AG04450 (cell line): ENCODE measurements around the gene L1CAM. TPM values are rescaled to one million over a fixed set of nuclear protein-coding genes. Genes with fewer than 3 reads are reported as not detected.

Experiments
- CTCF ChIA-PET: fragments of 300-600, 350-600 bp; formaldehyde crosslinking; extraction: SDS; loops from one replicate; lab custom pipeline; 2022; ENCODE audit warnings: antibody characterized with exemption, inconsistent platforms; lab: Charles Lee
- POLR2A ChIA-PET: fragments of 350-600 bp; formaldehyde crosslinking; extraction: SDS; loops from one replicate; lab custom pipeline; 2021; ENCODE audit warnings: antibody characterized with exemption, inconsistent platforms; lab: Yijun Ruan, JAX
- DNase-seq: peaks from one replicate; pipeline ENCODE4 v3.0.0-alpha.2; 2011; ENCODE audit warnings: low read depth, low spot score
- H3K27ac ChIP-seq: one replicate; pipeline ENCODE4 v1.5.1; 2012; ENCODE audit warnings: low read depth, low read length, control low read depth
- H3K27me3 ChIP-seq: one replicate; pipeline ENCODE4 v1.6.0; 2012; ENCODE audit warnings: low read length; ENCODE audit not compliant: control insufficient read depth, insufficient read depth
- H3K4me3 ChIP-seq: 2 replicates; pipeline ENCODE4 v1.5.1; 2011; ENCODE audit warnings: mild to moderate bottlenecking, low read depth, low read length, control low read depth
- H3K9me3 ChIP-seq: 2 replicates; pipeline ENCODE4 v1.5.1; 2012; ENCODE audit warnings: low read length; ENCODE audit not compliant: control insufficient read depth, insufficient read depth
- polyA plus RNA-seq: library from polyadenylated mRNA; depleted of rRNA; stranded (reverse); fragments of >200 nt; gene quantifications from 2 replicates; pipeline ENCODE4 v1.2.3, GENCODE V29; 2011
- TF ChIP-seq, protein P1 (sequence below): IDR thresholded peaks from 2 replicates; pipeline ENCODE4 v1.5.1; 2011; ENCODE audit warnings: low read depth, low read length, control low read depth, inconsistent platforms

Gene L1CAM
- polyA plus RNA-seq, 1 experiment: 0.10 TPM

DNA sequence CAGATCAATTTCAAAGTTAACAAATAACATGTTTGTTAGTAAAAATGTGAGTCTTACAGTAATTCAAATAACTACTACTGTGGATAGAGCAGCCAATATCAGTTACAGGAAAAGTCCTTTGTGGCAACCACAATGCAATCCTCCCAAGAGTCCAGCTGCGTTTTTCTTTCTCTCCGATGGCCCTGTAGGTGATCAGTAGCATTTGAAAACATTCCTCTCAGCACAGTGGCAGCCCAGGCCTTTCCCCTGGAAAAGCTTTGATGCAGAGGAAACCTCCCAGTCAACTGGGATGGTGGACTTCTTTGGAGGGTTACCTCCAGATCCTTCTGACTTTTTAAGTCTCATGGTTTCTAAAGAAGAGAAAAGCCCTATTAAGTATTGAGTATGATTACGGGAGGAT lies 37.6 kb downstream of the L1CAM start:
- no peaks in the 10 kb centered on the region for H3K9me3 ChIP-seq
- no peak for DNase-seq
- POLR2A ChIA-PET: no interaction called here
- CTCF ChIA-PET: no interaction called here
- no peak overlapping the region for H3K27ac ChIP-seq
- no peak overlapping the region for H3K4me3 ChIP-seq
- TF ChIP-seq, protein P1, sequence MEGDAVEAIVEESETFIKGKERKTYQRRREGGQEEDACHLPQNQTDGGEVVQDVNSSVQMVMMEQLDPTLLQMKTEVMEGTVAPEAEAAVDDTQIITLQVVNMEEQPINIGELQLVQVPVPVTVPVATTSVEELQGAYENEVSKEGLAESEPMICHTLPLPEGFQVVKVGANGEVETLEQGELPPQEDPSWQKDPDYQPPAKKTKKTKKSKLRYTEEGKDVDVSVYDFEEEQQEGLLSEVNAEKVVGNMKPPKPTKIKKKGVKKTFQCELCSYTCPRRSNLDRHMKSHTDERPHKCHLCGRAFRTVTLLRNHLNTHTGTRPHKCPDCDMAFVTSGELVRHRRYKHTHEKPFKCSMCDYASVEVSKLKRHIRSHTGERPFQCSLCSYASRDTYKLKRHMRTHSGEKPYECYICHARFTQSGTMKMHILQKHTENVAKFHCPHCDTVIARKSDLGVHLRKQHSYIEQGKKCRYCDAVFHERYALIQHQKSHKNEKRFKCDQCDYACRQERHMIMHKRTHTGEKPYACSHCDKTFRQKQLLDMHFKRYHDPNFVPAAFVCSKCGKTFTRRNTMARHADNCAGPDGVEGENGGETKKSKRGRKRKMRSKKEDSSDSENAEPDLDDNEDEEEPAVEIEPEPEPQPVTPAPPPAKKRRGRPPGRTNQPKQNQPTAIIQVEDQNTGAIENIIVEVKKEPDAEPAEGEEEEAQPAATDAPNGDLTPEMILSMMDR: no peak
- H3K27me3 ChIP-seq: peaks cover 2% of the 10 kb centered on the region

DNA sequence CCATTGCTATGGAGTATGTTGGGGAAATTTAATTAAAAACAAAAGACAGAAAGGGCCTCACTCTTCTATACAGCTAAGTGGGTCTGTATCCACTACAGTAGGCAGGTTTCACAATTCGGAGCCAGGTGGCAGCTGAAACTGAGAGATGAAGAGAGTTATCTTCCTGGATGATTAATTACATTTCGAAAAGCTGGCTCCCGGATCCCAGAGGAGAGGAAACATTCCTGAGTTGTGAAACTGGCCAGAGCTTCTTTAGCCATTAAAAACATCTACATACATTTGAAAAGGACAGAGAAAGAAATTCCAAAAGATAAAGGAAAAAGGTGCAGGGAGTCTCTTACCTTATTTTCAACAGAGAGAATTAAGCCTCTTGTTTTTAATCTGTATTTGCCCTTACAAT lies 40.1 kb downstream of the L1CAM start:
- Histone ChIP-seq H3K9me3 (no peaks in the 10 kb centered on the region), H3K4me3 (no peak overlapping the region), H3K27me3 (peaks cover 2% of the 10 kb centered on the region), H3K27ac (no peak overlapping the region)
- ChIA-PET POLR2A (interaction anchor here (0.6 kb wide), 1 partner anchor 55 kb away, joined by 3 read pairs; no protein-coding TSS in a partner anchor), CTCF (interaction anchor here (0.6 kb wide), 1 partner anchor 155 kb away, joined by 3 read pairs; no protein-coding TSS in a partner anchor)
- no peak for DNase-seq
- TF ChIP-seq, protein P1: no peak

DNA sequence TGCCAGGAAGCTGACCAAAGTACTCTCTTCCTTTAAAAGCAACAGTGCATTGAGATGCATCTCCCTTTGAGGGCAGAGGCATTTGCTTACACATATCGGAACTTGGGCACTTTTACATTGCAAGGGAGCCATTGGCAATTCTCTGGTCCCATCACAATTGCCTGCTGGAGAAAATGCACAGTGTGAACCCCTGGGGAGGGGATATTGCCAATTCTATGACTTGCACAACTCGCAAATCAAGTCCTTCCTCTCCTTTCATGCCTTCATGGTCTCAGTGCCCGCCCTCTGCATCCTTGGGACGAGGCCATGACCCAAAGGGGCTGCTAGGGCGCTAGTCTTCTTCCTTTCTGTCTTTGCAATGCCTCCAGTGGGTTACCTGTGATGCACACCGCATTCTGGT lies 40.8 kb downstream of the L1CAM start:
- no peak overlapping the region for H3K27ac ChIP-seq
- DNase-seq: no peak
- POLR2A ChIA-PET: interaction anchor here (0.6 kb wide), 1 partner anchor 56 kb away, joined by 3 read pairs; no protein-coding TSS in a partner anchor
- H3K4me3 ChIP-seq: no peak overlapping the region
- TF ChIP-seq, protein P1: no peak
- CTCF ChIA-PET: interaction anchor here (0.6 kb wide), 1 partner anchor 156 kb away, joined by 3 read pairs; no protein-coding TSS in a partner anchor
- peaks cover 2% of the 10 kb centered on the region for H3K27me3 ChIP-seq
- H3K9me3 ChIP-seq: no peaks in the 10 kb centered on the region

DNA sequence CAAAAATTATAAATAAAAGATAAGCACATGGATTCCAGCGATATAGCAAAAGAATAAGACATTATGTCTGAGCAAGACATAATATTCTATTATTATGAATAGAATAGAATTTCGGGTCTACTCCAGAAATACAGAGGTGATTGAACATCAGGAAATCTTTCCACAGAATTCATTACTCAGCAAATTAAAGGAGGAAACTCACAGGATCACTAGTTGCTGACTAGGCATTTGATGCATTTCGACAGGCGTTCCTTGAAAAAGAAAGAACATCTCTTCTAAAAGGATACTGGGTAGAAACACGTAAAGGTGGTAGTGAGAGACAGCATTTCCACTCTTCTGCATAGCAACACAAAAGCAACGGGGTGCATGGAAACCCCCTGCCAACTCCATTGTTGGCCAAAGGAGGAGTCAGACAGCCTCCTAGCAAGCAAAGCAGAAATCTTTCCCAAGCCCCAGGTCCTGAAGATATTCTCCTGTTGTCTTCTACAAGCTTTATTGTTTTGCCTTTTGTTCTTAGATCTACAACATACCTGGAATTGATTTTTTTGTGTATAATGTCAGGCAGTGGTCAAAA lies 41.4 kb downstream of the L1CAM start:
- ChIA-PET POLR2A (no interaction called here), CTCF (no interaction called here)
- TF ChIP-seq, protein P1: no peak
- Histone ChIP-seq H3K4me3 (no peak overlapping the region), H3K27me3 (no peaks in the 10 kb centered on the region), H3K27ac (no peak overlapping the region), H3K9me3 (no peaks in the 10 kb centered on the region)
- no peak for DNase-seq

DNA sequence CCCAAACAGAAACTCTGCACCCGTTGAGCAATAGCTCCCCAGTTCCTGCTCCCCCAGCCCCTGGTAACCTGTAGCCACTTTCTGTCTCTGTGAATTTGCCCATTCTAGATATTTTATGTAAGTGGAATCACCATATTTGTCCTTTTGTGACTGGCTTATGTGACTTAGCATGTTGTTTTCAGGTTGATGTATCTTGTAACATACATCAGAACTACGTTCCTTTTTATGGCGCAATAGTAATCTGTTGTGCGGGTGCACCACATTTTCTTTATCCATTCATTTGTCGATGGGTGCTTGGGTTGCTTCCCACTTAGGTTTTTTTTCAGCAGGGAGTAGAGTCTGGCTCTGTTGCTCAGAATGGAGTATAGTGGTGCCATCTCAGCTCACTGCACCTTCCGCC lies 49.1 kb downstream of the L1CAM start:
- TF ChIP-seq, protein P1: no peak
- POLR2A ChIA-PET: no interaction called here

More for the DNA sequence above, 49.1 kb downstream of the L1CAM start:
- Histone ChIP-seq H3K9me3 (no peaks in the 10 kb centered on the region), H3K4me3 (no peak overlapping the region), H3K27ac (no peak overlapping the region), H3K27me3 (peaks cover 10% of the 10 kb centered on the region)
- CTCF ChIA-PET: no interaction called here
- no peak for DNase-seq
